ENCODE data around the gene PLCB1. TPM values are rescaled to one million over a fixed set of nuclear protein-coding genes. Genes with fewer than 3 reads are reported as not detected.

PLCB1 gene
- total RNA-seq, 1 donor: 14.6 TPM

DNA sequence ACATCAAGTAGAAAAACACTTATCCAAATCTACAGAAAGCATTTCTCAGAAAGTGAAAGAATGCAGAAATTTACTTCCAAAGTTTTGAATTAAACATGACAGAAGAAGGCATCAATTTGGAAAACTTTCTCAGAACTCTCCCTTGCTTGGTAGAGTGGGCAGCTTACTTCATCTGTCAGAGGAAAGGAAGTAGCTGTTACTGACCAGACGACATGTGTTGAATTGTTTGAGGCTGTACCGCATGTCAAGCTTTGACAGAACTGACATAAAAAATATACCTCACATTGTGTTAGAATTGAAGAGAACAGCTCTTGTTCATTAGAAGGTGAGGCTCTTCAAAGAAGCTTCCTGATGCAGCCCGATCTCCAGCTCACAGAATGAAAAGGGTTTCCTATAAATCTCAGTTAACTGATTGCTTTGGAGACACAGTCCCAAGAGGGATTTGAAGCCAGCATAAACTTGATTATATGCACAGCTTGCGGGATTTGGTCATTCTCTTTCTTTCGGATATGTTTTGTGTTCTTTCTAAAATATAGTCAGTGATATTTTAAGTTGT is 190.7 kb downstream of the PLCB1 start:
- Histone ChIP-seq H3K4me1 (ENCODE audit: insufficient read depth, low read length) (peaks cover 16% of the 10 kb centered on the region), H3K27me3 (ENCODE audit: insufficient read depth, low read length) (no peaks in the 10 kb centered on the region), H3K4me3 (ENCODE audit: low read length) (no peak overlapping the region), H3K9me3 (ENCODE audit: low read depth, low read length) (no peaks in the 10 kb centered on the region)

DNA sequence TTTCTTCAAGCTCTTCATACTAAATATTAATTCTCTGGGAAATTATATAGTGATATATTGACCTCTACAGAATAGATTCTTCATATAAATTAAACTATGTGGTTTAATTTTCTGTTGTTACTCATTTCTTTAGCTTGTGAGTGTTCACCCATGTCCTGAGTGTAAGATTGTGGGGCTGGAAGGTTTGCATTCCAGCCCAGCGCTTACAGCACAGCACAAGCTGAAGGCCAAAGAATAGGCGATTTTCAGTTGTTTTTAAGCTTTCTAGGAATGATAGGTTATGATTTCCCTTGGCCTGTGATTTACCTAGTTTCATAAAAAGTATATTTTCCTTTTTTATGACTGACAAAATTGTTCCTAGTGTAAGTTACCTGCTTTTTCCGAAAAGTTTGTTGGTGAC is 194.1 kb downstream of the PLCB1 start:
- Histone ChIP-seq H3K27me3 (ENCODE audit: insufficient read depth, low read length) (no peaks in the 10 kb centered on the region), H3K4me3 (ENCODE audit: low read length) (no peak overlapping the region)

DNA sequence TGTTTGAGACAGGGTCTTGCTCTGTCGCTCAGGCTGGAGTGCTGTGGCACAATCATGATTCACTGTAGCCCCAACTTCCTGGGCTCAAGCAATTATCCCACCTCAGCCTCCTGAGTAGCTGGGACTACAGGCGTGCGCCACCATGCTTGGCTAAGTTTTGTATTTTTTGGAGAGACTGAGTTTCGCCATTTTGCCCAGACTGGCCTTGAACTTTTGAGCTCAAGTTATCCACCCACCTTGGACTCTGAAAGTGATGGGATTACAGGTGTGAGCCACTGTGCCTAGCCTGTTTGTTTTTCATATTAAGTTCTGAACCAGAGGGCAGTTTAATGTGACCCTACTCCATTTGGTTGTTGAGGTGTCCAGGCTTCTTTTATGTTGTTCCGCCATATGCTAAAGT is 194.8 kb downstream of the PLCB1 start:
- H3K4me1 ChIP-seq (ENCODE audit: insufficient read depth, low read length): peaks cover 13% of the 10 kb centered on the region
- no peaks in the 10 kb centered on the region for H3K9me3 ChIP-seq (ENCODE audit: low read depth, low read length)
- H3K4me3 ChIP-seq (ENCODE audit: low read length): no peak overlapping the region
- H3K27me3 ChIP-seq (ENCODE audit: insufficient read depth, low read length): no peaks in the 10 kb centered on the region

More for the DNA sequence above, 194.1 kb downstream of the PLCB1 start:
- Histone ChIP-seq H3K4me1 (ENCODE audit: insufficient read depth, low read length) (peaks cover 9% of the 10 kb centered on the region), H3K9me3 (ENCODE audit: low read depth, low read length) (no peaks in the 10 kb centered on the region)

DNA sequence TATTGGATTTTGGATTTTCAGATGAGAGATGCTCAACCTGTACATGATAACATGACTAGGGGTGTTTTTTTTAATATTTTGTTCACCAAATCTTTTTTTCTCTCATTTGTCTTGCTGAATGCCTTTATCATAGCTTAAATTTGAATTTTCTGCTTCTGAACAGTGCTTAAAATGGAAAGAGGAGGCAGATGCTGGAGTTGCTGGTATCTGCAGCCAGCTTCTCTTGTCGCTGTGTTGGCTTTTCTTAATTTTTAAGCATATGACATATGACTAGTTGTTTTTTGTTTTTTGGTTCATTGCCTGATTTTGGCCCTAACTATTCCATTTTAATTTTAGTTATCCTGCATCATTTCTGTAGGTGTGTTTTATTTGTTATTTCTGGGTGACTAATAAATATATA is 196.1 kb downstream of the PLCB1 start:
- no peaks in the 10 kb centered on the region for H3K9me3 ChIP-seq (ENCODE audit: low read depth, low read length)
- H3K4me3 ChIP-seq (ENCODE audit: low read length): no peak overlapping the region
- peaks cover 16% of the 10 kb centered on the region for H3K4me1 ChIP-seq (ENCODE audit: insufficient read depth, low read length)
- no peaks in the 10 kb centered on the region for H3K27me3 ChIP-seq (ENCODE audit: insufficient read depth, low read length)

DNA sequence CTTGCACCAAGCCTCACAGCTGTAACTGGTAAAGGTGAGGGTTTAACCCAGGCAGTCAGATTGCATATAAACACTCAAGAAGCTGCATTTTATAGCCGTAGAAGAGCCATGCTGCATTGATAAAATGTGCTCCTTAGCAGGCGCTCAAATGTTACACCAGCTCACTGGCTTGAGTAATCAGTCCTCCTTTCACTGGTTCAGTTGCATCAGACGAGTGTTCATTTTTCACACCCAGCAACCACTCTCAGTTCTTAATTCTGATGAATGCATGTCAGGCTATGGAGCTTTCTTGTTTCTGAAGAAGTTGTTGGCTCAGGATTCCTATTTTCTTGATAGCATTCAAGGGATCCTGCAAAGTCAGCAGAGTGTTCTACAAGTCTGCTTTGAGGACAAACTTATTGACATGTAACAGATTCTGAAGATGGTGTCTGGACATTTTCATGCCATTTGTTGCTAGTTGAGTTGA is 198.3 kb downstream of the PLCB1 start:
- Histone ChIP-seq H3K27me3 (ENCODE audit: insufficient read depth, low read length) (no peaks in the 10 kb centered on the region), H3K4me1 (ENCODE audit: insufficient read depth, low read length) (peaks cover 16% of the 10 kb centered on the region), H3K9me3 (ENCODE audit: low read depth, low read length) (no peaks in the 10 kb centered on the region), H3K4me3 (ENCODE audit: low read length) (no peak overlapping the region)

DNA sequence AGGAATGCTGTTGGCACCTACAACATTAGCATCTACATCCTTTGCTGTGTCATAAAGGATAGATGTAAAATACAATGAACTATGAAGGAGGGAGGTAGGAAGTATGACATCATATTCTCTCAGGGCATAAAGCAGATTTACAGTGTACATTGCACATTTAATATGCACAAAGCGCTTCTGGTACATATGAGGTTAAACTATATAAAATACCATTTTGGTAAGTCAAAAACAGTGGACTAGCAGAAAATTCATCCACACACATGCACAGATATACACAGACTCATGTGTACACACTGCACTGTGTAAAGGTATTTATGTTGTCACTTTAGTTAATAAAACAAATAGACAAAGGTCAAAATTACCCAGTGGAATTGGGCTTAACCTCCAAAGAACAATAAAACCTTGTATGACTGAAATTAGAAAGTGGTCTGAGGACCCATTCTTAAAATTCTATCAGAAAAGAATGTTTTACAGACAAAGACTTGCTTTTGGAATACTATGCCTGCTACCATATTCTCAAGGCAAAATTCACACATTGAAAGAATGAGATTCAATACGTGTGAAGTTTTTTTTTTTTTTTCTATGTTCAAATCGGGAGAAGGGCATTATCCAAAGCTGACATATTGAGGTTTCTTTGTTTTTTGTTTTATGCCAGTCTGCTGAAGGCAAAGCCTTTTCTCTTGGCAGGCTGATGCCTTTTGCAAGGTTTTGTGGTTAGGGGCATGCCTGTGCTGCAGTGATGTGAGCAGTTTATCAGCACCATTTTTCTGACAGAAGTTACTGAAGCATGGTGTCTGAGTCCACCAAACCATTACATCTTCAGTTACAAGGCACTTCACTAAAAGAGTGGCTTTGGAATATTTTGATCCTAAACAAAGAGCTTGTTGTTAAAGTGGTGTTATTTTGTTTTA is 199.0 kb downstream of the PLCB1 start:
- no peak overlapping the region for H3K4me3 ChIP-seq (ENCODE audit: low read length)
- H3K27me3 ChIP-seq (ENCODE audit: insufficient read depth, low read length): no peaks in the 10 kb centered on the region
- peaks cover 16% of the 10 kb centered on the region for H3K4me1 ChIP-seq (ENCODE audit: insufficient read depth, low read length)
- no peaks in the 10 kb centered on the region for H3K9me3 ChIP-seq (ENCODE audit: low read depth, low read length)

DNA sequence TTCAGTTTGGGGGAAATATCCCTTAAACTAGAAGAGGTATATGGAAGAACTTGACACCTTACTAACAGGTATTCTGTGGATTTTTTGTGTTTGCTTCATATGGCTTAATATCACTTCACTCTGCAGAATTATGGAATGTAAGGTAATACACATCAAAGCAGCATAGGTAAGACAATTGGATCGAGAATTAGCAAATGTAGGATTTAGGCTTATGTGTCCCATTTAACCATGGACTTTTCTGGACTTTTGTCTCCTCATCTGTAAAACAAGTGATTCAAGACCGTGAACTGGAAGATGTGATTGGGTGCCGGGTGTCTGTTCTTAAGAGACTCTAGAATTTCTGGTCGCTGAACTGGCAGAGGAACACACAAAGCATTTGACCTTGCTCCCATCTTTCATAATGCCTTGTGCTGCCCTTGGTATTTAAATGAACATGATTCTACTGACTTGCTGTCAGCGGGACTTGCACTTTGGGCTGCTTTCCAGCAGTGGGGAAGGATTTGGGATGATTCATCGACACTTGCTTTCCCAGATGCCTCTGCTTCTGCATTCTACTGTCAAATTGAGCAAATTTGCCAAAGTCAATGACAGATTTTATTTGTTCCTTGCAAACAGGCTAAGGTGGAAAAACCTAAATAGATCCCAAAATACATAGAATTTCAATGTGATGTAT is 199.8 kb downstream of the PLCB1 start:
- H3K27me3 ChIP-seq (ENCODE audit: insufficient read depth, low read length): no peaks in the 10 kb centered on the region
- no peak overlapping the region for H3K4me3 ChIP-seq (ENCODE audit: low read length)
- H3K9me3 ChIP-seq (ENCODE audit: low read depth, low read length): no peaks in the 10 kb centered on the region
- peaks cover 16% of the 10 kb centered on the region for H3K4me1 ChIP-seq (ENCODE audit: insufficient read depth, low read length)

DNA sequence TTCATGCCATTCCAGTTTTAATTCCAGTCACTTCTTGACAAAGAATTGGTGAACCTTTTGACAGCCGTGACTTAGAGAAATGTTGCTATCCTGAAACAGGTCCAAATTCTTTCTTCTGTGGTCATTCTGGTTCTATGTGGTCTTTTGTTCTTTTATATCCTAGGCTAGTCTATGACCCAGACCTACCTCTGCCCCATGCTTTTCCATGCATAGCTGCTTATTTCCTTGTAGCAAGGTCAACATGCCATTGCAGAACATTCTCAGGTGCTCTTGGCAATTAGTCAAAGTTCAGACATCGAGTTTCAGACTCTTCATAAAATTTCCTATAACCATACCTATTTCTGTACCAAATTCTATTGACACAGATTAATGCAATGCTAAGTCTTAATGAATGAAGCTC is 202.6 kb downstream of the PLCB1 start:
- no peak overlapping the region for H3K4me3 ChIP-seq (ENCODE audit: low read length)
- H3K4me1 ChIP-seq (ENCODE audit: insufficient read depth, low read length): peaks cover 16% of the 10 kb centered on the region
- no peaks in the 10 kb centered on the region for H3K27me3 ChIP-seq (ENCODE audit: insufficient read depth, low read length)
- H3K9me3 ChIP-seq (ENCODE audit: low read depth, low read length): no peaks in the 10 kb centered on the region

DNA sequence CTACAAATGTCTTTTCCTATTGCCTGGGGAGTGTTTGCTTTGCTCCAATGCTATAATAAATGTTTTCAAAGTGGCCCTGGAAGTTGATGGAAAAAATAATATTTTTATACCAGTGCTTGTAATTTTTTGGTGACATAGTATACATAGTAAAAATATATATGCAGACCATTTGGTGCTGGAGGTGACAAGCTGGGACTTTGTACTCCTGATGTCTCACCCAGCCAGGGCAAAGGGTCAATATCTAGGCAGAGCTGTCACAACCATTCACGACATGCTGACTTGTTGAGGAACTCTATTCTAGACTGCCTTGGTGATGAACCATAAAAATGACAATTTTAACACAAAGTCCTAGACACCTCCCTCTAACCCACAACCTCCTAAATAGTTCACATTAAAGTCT is 203.0 kb downstream of the PLCB1 start:
- Histone ChIP-seq H3K4me1 (ENCODE audit: insufficient read depth, low read length) (peaks cover 15% of the 10 kb centered on the region), H3K27me3 (ENCODE audit: insufficient read depth, low read length) (no peaks in the 10 kb centered on the region), H3K9me3 (ENCODE audit: low read depth, low read length) (no peaks in the 10 kb centered on the region), H3K4me3 (ENCODE audit: low read length) (no peak overlapping the region)

DNA sequence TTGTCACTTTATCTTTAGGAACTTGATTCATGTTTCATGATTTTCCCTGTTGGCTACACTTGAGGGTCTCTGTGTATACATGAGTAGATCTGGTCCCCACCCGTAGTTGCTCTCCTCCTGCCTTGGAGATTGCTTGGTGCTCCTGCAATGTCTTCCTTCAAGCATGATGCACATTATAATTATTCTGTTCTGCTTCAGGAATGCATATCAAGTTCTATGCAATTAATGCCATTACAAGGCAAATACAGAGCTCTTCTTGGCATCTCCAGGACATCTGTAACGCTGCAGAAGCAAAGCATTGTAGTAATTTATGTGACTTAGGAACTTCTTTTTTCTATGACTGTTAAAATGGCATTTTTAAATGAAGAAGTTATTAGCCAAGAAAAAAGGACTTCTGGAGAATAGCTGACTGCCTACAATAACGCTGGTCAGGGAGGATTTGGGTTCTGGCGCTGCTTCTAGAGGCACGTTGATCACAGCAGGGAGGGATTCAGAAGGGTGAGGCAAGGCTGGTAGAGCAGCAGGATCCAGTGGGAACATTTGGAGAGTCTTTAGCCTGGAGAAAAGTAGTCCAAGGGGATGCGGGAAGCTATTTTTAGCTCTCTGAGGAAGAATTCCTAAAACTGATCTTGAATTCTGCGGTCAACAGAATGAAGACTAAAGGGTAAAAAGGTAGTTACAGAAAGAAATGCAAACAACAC is 203.6 kb downstream of the PLCB1 start:
- Histone ChIP-seq H3K4me1 (ENCODE audit: insufficient read depth, low read length) (peaks cover 9% of the 10 kb centered on the region), H3K27me3 (ENCODE audit: insufficient read depth, low read length) (no peaks in the 10 kb centered on the region), H3K9me3 (ENCODE audit: low read depth, low read length) (no peaks in the 10 kb centered on the region), H3K4me3 (ENCODE audit: low read length) (no peak overlapping the region)

DNA sequence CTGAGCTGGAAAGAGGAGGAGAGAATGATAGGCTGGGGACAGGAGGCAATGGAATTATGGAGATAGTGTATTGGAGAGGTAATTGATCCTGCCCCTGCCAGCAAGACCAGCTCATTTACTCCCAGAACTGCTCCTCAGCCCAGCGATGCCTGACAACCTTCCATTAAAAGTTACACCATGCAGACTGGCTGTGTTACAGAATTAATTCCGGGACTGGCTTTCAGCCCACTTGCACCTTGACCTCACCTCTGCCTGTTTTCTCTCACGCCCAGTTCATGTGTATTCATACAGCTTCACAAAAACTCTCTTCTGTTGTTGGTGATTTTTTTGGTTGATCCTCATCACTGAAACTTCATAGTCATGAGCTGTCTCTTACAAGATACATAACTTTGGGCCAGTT is 207.3 kb downstream of the PLCB1 start:
- Histone ChIP-seq H3K4me3 (ENCODE audit: low read length) (no peak overlapping the region), H3K9me3 (ENCODE audit: low read depth, low read length) (no peaks in the 10 kb centered on the region), H3K27me3 (ENCODE audit: insufficient read depth, low read length) (no peaks in the 10 kb centered on the region), H3K4me1 (ENCODE audit: insufficient read depth, low read length) (no peaks in the 10 kb centered on the region)

DNA sequence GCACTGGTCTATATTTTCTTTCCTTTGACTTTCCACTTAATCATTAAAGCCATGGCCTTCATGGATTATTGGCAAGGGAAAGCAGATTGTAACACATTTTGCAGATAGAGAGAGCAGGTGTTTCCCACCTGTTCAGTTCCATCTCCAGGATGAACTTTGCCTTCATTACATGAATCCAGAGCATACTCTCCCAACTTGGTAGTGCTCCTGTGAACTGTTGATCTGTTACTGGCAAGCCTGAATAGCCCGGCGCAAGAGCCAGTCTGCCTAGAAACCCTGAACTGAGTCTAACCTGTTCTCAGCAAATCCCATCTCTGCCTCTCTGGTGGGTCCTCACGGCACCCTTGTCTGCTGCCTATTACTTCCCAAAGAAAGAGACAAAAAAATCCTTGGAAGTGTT is 210.3 kb downstream of the PLCB1 start:
- Histone ChIP-seq H3K9me3 (ENCODE audit: low read depth, low read length) (no peaks in the 10 kb centered on the region), H3K27me3 (ENCODE audit: insufficient read depth, low read length) (no peaks in the 10 kb centered on the region), H3K4me1 (ENCODE audit: insufficient read depth, low read length) (no peaks in the 10 kb centered on the region), H3K4me3 (ENCODE audit: low read length) (no peak overlapping the region)

DNA sequence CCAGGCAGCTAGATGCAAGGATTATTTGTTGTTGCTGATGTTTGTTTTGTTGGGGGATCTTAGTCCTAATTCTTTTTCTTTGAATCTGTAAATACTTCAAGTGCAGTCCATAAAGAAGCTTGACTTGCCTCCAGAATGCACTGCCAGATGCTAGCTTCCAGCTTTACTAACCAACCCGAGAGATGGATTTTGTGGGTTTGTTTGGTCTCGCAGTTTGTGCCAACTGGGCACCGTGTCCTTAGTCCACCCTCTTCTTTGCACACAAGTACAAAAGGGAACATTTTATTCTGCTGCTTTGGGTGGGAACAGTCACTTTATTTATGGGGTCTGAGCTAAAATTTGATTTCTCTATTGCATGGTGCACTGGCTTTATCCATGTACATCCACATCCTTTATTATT is 212.0 kb downstream of the PLCB1 start:
- no peak overlapping the region for H3K4me3 ChIP-seq (ENCODE audit: low read length)
- peaks cover 8% of the 10 kb centered on the region for H3K4me1 ChIP-seq (ENCODE audit: insufficient read depth, low read length)
- H3K27me3 ChIP-seq (ENCODE audit: insufficient read depth, low read length): no peaks in the 10 kb centered on the region
- no peaks in the 10 kb centered on the region for H3K9me3 ChIP-seq (ENCODE audit: low read depth, low read length)

DNA sequence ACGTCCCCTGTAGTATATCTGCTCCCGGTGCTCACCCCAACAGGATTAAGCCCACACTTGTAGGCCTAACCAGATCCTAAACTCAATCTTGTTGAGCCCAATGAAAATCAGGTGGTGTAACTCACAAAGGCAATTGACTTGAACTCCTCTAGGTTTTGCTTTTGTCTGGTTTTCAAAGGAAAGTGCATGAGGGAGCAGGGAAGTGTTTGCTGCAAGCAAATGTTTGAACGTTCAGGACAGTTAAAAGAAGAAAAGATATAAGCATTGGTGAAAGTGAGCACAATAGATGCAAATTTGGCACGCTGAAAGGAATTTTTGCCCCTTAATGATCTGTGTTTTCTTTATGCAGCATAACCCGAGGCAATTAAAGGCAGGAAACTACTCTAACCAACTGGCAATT is 212.6 kb downstream of the PLCB1 start:
- H3K27me3 ChIP-seq (ENCODE audit: insufficient read depth, low read length): no peaks in the 10 kb centered on the region
- H3K4me1 ChIP-seq (ENCODE audit: insufficient read depth, low read length): peaks cover 8% of the 10 kb centered on the region

DNA sequence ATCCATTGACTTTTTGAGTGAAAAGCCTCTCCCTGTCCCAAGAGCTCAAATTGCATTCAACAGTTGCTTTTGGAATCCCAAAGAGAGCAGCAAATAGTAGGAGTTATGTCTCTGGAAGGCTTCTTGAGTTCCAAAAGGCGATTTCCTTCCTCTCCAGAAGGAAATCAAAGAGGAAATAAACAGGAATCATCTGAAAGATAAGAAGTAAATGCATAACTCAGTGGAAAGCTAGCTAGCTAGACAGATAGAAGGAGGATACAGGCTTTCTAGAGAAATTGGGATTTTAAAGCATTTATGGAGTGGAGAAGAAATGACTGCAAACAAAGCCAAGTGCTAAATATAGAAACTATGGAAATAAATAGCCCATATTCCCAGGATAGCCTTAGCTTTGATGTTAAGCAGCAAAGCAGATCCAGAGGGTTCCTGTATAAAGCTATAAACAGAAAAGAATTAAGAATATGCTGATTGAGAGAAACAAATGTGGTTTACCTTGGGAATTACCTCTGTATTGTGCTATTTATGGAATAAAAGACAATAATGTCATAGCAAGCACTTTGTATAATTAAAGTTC is 214.7 kb downstream of the PLCB1 start:
- Histone ChIP-seq H3K27me3 (ENCODE audit: insufficient read depth, low read length) (no peaks in the 10 kb centered on the region), H3K4me3 (ENCODE audit: low read length) (no peak overlapping the region), H3K9me3 (ENCODE audit: low read depth, low read length) (no peaks in the 10 kb centered on the region), H3K4me1 (ENCODE audit: insufficient read depth, low read length) (peaks cover 8% of the 10 kb centered on the region)

More for the DNA sequence above, 212.6 kb downstream of the PLCB1 start:
- Histone ChIP-seq H3K9me3 (ENCODE audit: low read depth, low read length) (no peaks in the 10 kb centered on the region), H3K4me3 (ENCODE audit: low read length) (no peak overlapping the region)

Measured in mononuclear cell (primary cell).